ENCODE data around the gene JADE2.
"Not testable (repeated sequence)": the region's sequence is repeated elsewhere in the genome, so short reads cannot be mapped to it uniquely, and the experiment has no call there.

JADE2 gene

DNA sequence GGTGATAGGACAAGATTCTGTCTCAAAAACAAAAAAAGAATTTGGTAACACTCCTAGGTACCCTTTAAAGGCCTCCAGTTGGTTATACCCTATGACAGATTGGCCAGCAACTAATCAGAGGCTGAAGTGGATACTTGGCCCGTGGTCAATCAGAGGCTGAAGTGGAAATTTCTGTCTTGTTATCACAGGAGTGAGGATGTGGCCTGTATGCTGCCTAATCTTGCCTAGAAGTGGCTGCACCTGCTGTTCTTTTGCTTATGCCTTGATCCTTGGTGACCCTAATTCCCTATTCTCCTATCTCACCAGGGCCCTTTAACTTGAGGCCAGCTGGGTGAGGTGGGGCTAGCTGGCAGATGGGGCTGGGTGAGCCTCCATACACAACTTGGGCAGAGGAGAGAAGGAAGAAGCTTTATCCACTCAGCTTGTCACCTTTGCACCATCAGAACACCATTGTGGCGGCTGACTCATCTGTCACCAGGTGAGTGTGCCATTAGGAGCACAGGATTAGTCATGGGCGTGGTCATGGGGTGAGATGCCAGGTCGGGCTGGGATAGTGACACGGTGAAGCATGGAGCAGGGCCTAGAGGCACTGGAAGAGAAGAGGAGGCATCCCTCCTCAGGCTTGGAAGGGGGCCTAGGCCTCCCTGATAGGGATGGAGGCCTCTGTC lies 65.7 kb downstream of the JADE2 start:
- no peak for DNase-seq (ENCODE audit: low read depth)

- no peak for DNase-seq (ENCODE audit: low read depth)
Observed at GRCh38 chr5:134592141-134592746, 66.8 kb downstream of the JADE2 start.

- no peak for DNase-seq (ENCODE audit: low read depth)
Observed at GRCh38 chr5:134594336-134594735, 68.9 kb downstream of the JADE2 start.

DNA sequence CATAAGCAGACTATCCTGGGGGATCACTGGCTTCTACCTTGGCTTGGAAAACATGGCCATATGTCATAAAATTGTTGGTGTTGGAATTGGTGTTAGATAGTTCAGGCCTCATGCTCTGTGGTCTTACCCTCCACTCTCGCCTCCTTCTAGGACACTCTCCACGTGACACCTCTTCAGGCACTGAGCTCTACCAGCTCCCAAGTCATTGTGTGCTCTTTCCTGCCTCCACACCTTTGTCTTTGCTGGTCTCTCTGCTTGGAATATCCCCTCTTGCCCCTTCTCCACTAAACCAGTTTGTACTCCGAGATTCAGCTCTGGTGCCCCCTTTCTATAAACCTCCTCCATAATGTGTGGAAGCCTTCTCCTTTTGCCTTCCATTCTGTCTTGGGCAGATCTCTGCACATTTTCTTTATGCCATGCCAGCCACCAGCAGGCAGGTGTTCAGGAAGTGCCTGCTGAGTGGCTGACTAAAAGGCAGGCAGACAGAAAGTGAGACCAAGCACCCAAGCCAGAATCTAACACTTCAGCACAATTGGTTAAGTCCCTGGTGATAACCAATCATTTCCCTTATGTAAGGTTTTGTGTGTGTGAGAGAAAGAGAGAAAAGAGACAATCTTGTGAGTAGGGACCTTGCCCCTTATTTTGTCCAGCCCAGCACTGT lies 69.5 kb downstream of the JADE2 start:
- DNase-seq (ENCODE audit: low read depth): no peak

DNA sequence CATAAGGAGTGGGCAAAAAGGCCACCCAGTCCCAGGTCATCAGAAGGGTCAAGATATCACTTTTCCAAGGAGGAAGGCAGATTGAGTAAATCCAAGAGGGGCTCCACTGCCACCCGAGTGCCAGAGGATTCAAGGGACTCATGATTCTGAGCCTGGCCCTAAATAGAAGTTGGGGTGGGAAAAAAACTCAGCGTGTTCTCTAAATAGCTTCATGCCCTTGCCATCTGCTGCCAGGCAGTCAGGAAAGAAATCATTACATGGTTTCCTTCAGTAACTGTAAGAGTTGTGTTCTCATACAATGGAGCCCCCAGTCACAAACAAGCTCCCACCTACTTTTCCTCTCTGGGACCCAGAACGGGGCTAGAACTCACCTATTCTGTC lies 70.0 kb downstream of the JADE2 start:
- DNase-seq (ENCODE audit: low read depth): no peak

DNA sequence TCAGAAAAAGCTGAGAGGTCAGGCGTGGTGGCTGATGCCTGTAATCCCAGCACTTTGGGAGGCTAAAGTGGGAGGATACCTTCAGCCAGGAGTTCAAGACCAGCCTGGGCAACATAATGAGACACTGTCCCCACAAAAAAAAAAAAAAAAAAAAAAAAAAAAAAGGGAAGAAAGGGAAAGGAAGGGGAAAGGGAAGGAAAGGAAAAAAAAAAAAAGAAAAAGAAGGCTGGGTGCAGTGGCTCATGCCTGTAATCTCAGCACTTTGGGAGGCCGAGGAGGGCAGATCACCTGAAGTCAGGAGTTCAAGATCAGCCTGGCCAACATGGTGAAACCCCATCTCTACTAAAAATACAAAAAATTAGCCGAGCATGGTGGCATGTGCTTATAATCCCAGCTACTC lies 74.3 kb downstream of the JADE2 start:
- DNase-seq (ENCODE audit: low read depth): not testable (repeated sequence)

DNA sequence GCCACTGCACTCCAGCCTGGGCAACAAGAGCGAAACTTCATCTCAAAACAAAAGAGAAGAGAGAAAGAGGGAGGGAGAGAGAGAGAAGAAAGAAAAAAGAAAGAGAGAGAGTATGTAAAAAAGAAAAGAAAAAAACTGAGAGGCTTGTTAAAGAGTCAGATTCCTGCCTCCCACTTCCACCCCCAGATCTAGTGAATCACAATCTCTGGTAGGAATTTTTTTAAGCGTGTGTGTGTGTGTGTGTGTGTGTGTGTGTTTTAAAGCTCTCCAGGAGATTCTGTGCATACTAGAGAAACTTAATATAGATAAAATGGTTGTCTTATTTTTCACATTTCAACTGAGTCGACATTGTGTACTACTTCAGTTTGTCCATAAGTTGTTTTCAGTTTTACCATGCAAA lies 75.1 kb downstream of the JADE2 start:
- no peak for DNase-seq (ENCODE audit: low read depth)

- DNase-seq (ENCODE audit: low read depth): no peak
Observed at GRCh38 chr5:134603059-134603458, 77.6 kb downstream of the JADE2 start.

- DNase-seq (ENCODE audit: low read depth): no peak
Observed at GRCh38 chr5:134604908-134605307, 79.4 kb downstream of the JADE2 start.

DNA sequence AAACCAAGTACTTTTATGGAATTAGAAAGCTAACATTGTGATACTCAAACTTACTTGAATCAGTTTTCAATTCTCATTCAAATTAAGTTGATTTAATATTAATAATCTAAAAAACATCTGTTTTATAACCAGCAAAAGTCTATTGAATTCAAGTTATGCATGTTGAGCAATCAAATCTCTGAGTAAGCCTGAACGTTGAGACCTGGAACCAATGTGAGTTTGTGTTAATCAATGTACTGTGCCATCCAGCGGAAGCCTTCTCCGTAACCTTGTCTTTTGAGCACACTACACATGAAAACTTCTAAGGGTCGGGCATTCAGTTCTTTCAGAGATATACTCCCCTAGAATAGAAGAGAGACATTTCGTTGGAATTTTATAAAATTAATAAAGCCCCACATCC lies 81.3 kb downstream of the JADE2 start:
- DNase-seq (ENCODE audit: low read depth): no peak

DNA sequence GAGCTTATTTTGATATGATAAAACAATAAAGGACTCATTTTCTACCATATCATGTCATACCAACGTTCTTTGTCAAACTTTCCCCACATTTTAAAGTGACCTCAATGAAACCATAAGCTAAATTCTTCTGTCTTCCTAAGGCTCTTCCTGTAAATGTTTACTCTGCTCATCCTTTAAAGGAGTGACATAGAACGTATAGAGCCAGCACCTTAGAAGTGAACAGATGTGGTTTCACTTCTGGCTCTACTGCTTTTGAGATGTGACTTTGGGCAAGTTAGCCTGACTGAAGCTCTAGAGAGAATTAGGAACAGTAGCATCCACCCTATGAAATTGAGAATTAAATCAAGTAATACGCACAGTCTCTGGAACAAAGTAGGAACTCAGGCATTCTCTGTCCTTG lies 83.1 kb downstream of the JADE2 start:
- no peak for DNase-seq (ENCODE audit: low read depth)

GRCh38 chr5:134609232-134609851 lies 83.9 kb downstream of the JADE2 start:
- DNase-seq (ENCODE audit: low read depth): no peak

- no peak for DNase-seq (ENCODE audit: low read depth)
Observed at GRCh38 chr5:134610725-134611124, 85.3 kb downstream of the JADE2 start.

- no peak for DNase-seq (ENCODE audit: low read depth)
Observed at GRCh38 chr5:134611515-134611914, 86.0 kb downstream of the JADE2 start.

DNA sequence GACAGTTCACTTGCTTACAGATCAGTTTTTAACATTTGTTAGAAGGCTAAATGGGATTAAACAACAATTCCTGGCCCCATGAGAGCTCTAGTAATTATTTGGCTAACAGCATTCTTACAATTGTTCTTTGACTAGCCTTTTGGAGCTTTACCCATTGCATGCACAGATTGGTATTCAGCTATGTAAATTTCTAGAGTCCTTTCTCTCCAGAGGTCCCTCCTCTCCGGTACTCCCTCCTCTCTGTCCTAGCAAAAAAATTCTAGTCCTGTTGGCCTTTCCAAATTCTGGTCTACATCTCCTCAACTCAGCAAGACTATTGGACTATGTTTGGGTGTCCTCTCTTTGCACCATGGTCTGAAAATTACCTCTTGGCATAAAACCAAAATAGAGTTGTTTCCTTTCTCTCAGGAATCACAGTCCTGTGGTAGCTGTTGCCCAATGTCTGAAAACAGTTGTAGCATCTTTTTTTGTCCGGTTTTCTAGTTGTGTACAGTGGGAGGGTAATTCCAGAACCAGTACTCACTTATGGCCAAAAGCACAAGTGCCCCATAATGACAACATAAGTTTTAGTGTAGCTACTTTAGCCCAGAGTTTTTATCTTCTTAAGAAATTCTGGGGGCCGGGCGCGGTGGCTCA lies 89.1 kb downstream of the JADE2 start:
- DNase-seq (ENCODE audit: low read depth): no peak

- DNase-seq (ENCODE audit: low read depth): no peak
Observed at GRCh38 chr5:134620634-134621033, 95.2 kb downstream of the JADE2 start.

DNA sequence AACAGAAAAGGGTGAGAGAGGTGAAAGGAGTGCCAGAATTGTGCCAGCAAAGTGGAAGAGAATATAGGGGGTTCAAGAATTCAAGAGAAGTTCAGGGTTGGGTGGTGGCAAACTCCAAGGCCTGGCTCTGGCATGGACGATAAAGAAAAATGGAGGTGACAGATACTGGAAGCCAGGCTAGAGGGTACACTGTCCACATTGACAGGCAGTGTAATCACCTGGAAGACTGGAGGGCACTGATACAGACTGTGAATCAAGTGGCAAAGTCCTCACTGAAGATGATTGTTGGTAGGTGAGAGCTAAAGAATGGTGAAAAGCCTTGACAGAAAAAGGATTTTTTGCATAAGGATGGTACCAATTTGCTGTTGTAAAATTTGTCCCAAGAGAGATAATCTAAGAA lies 100.1 kb downstream of the JADE2 start:
- no peak for DNase-seq (ENCODE audit: low read depth)

DNA sequence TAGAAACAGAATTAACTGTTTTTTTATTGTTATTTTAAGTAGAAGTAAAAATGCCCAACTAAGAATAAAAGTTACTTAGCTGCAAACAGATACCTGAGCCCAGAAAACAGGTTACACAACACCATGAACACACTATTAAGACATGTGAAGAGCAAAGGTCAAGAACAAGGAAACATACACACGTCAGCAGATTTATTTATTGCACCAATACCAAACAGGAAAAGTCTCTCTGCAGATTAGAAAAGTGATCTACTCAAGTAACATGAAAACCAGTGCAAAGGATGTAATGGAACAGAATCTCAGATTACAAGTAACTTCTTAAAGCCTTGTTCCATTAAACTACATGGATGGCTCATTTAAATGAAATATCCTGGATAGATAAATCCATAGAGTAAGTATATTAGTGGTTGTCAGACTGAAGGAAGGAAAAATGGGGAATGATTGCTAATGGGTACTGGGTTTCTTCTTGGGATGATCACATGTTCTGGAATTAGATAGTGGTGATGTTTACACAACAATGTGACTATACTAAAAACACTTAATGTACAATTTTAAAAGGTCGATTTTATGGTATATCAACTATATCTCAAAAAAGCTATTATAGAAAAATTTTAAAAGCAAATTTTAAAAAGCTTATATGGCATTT lies 101.0 kb downstream of the JADE2 start:
- no peak for DNase-seq (ENCODE audit: low read depth)

Measured in stimulated activated CD8-positive, alpha-beta memory T cell treated with anti-CD3 and anti-CD28 coated beads, Interleukin-12 subunit alpha, Interleukin-12 subunit beta, amount 100 ng/mL, for 1 hour (primary cell).